Anterior cingulate cortex (tissue), 58 donors: Measurements from ENCODE around the gene BMAL1.
"Not testable (repeated sequence)": the region's sequence is repeated elsewhere in the genome, so short reads cannot be mapped to it uniquely, and the experiment has no call there.

Source experiments
- DNase-seq, 58 donors: peaks; one replicate each; lab custom pipeline; 2025; lab: John Stamatoyannopoulos, UW

The BMAL1 gene

GRCh38 chr11:13433437-13433836 lies 155.8 kb downstream of the BMAL1 start:
- DNase-seq = no peak

GRCh38 chr11:13434247-13435205 lies 156.9 kb downstream of the BMAL1 start:
- DNase-seq = no peak

DNA sequence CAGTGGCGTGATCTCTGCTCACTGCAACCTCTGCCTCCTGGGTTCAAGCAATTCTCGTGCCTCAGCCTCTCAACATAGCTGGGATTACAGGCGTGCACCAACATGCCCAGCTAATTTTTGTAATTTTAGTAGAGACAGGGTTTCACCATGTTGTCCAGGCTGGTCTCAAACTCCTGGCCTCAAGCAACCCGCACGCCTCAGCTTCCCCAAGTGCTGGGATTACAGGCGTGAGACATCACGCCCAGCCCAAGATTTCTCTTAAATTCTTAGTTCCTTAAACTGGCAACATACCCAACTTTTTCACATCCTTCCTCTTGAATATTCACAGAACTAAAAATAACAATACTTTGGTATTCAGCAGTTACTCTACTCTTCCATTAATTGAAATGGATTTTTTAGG lies 159.2 kb downstream of the BMAL1 start:
- DNase-seq = not testable (repeated sequence)
